Tibial nerve (tissue), 4 donors: ENCODE results near the gene CFAP99.

Experiments used
- CTCF ChIP-seq, 5 experiments: fragments of 200-600 bp in 3 of 5; fragments of 450-650 bp in 2 of 5; sonication (generic) in 3 of 5; IDR thresholded peaks; one replicate each; pipeline ENCODE4 v1.5.1; 2016 to 2019; ENCODE audit warnings: antibody characterized with exemption in 5 of 5, mild to moderate bottlenecking in 3 of 5, moderate library complexity in 2 of 5
- EP300 ChIP-seq, 2 donors: sonication (generic); formaldehyde crosslinking; IDR thresholded peaks; one replicate each; pipeline ENCODE4 v1.6.1; 2017; ENCODE audit warnings: antibody characterized with exemption in 2 of 2, mild to moderate bottlenecking in 1 of 2
- POLR2A ChIP-seq, 2 donors: fragments of 450-650 bp; IDR thresholded peaks; one replicate each; pipeline ENCODE4 v1.6.1; 2017; ENCODE audit warnings: antibody characterized with exemption in 2 of 2, mild to moderate bottlenecking in 2 of 2, moderate library complexity in 2 of 2

GRCh38 chr4:2378898-2379297 is 39.9 kb upstream of the CFAP99 start:
- TF ChIP-seq POLR2A (IDR thresholded peaks at IDR 0.05) (no peak), EP300 (IDR thresholded peaks at IDR 0.05) (no peak), CTCF (IDR thresholded peaks at IDR 0.05) (no peak)
